ENCODE results near the gene SUN5.

DNA sequence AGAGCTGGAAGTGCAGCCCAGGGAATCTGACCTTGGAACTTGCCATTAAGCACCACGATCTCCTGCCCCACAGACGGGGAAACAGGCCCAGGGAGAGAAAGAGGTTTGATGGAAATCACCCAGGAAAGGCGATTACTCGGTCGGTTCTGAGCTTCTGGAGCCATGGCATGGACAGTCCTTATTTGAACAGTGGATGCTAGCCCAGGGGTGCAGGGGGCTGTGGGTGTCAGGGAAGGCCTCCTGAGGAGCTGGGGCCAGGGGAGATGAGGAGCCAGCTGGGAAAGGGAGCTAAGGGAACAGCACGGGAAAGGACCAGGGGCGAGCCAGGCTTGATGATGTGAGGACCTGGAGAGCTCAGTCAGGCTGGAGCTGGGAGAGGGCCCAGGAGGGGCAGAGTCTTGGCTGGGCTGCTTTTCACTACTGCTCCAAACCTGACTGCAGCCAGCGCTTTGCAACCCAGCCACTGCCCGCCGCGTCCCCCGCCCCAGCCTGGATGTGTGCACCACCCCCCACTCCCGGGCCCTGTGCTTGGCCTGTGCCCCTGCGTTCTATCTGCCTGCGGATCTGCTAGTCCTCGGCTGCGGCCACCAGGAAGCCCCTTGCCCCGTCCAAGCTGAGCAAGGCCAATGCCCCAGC lies 17.8 kb downstream of the SUN5 start:
- TF ChIP-seq, protein P1, sequence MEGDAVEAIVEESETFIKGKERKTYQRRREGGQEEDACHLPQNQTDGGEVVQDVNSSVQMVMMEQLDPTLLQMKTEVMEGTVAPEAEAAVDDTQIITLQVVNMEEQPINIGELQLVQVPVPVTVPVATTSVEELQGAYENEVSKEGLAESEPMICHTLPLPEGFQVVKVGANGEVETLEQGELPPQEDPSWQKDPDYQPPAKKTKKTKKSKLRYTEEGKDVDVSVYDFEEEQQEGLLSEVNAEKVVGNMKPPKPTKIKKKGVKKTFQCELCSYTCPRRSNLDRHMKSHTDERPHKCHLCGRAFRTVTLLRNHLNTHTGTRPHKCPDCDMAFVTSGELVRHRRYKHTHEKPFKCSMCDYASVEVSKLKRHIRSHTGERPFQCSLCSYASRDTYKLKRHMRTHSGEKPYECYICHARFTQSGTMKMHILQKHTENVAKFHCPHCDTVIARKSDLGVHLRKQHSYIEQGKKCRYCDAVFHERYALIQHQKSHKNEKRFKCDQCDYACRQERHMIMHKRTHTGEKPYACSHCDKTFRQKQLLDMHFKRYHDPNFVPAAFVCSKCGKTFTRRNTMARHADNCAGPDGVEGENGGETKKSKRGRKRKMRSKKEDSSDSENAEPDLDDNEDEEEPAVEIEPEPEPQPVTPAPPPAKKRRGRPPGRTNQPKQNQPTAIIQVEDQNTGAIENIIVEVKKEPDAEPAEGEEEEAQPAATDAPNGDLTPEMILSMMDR (conservative IDR thresholded peaks at IDR 0.05) = no peak
- no peak for TF ChIP-seq EZH2 (IDR thresholded peaks at IDR 0.05; ENCODE audit: low read depth)

All from PC-9 (cell line).